Measurements from ENCODE around the gene HPCAL1. TPM values are rescaled to one million over a fixed set of nuclear protein-coding genes. Genes with fewer than 3 reads are reported as not detected.

The HPCAL1 gene
- total and polyA plus RNA-seq, 2 of the 8 experiments (the other 6 are each of a cell fraction or from before 2014, with no cell fraction given), result 5.8 to 8.6 TPM

- TF ChIP-seq EZH2 (IDR thresholded peaks at IDR 0.05; ENCODE audit: low read depth, low read length, severe bottlenecking) (no peak), RNF2 (IDR thresholded peaks at IDR 0.05; ENCODE audit: borderline replicate concordance, low read depth, low read length, missing control alignments, poor library complexity, severe bottlenecking) (no peak), RBBP5 (IDR thresholded peaks at IDR 0.05; ENCODE audit: borderline replicate concordance, low read depth, low read length) (no peak), NRF1 (IDR thresholded peaks at IDR 0.05; ENCODE audit: low read depth, low read length) (no peak), KDM1A (IDR thresholded peaks at IDR 0.05; ENCODE audit: borderline replicate concordance, low read length) (no peak)
Measured at GRCh38 chr2:10400978-10401951, 98.6 kb downstream of the HPCAL1 start (continued).
